HCT116 (cell line): ENCODE results near the gene DIPK1A. TPM values are rescaled to one million over a fixed set of nuclear protein-coding genes. Genes with fewer than 3 reads are reported as not detected.

Experiments used
- ATAC-seq: fragments of 200-7000 bp; cut with Tn5 transposase; 2 replicates; pipeline ENCODE4 v1.9.1; 2020; ENCODE audit warnings: mild to moderate bottlenecking, moderate library complexity
- BruUV-seq: library from RNA; stranded (reverse); fragments of 400-500 nt; replicated peaks from 2 replicates; lab custom pipeline; 2021; lab: Mats Ljungman, UMichigan
- CTCF ChIA-PET: fragments of 300-600 bp; sonication (Branson Sonifier 250); formaldehyde crosslinking; loops from one replicate; lab custom pipeline; 2021; ENCODE audit warnings: antibody characterized with exemption; lab: Charles Lee
- POLR2A ChIA-PET: fragments of 300-600, 350-600 bp; sonication (Branson Sonifier 250); formaldehyde crosslinking; loops from one replicate; lab custom pipeline; 2021; ENCODE audit warnings: antibody characterized with exemption; lab: Charles Lee
- RAD21 ChIA-PET, 2 experiments: fragments of 300-600 bp; sonication (Branson Sonifier 250); formaldehyde crosslinking; loops; one replicate each; lab custom pipeline; 2023; ENCODE audit warnings: low total read pairs in 2 of 2; ENCODE audit not compliant: uncharacterized antibody in 2 of 2, unreplicated experiment in 2 of 2, low non-redundant PET in 1 of 2; lab: Charles Lee
- DNase-seq: peaks from one replicate; pipeline ENCODE4 v3.0.0-alpha.2; 2010; ENCODE audit warnings: low read depth, low spot score
- H2AFZ ChIP-seq: fragments of 200-600 bp; shearing (Covaris generic), sonication (generic); 2 replicates; pipeline ENCODE4 v1.6.1; 2017; ENCODE audit warnings: low read depth, mixed run types, mixed read lengths, antibody characterized with exemption, low read length; ENCODE audit not compliant: poor library complexity, severe bottlenecking
- H3K27ac ChIP-seq: 2 replicates; pipeline ENCODE4 v1.5.1; 2012; ENCODE audit warnings: low read depth, low read length
- H3K27me3 ChIP-seq: fragments of 200-600 bp; sonication (generic); 2 replicates; pipeline ENCODE4 v1.6.1; 2016; ENCODE audit warnings: mixed run types, low read length, mixed read lengths; ENCODE audit not compliant: insufficient read depth
- H3K36me3 ChIP-seq, 2 experiments: fragments of 200-500 bp in 1 of 2; fragments of 200-600 bp in 1 of 2; sonication (Bioruptor generic) in 1 of 2; sonication (generic) in 1 of 2; 2 replicates each; pipeline versions ENCODE4 v1.5.1 to v1.6.1; 2014 to 2016; ENCODE audit warnings: low read length in 2 of 2, inconsistent platforms in 1 of 2, mixed read lengths in 1 of 2, mixed run types in 1 of 2; ENCODE audit not compliant: insufficient read depth in 2 of 2, control insufficient read depth in 1 of 2
- H3K4me1 ChIP-seq, 2 experiments: fragments of 200-600 bp in 1 of 2; sonication (generic) in 1 of 2; 2 replicates each; pipeline versions ENCODE4 v1.5.1 to v1.6.1; 2012 to 2017; ENCODE audit warnings: low read length in 2 of 2, inconsistent platforms in 1 of 2, mild to moderate bottlenecking in 1 of 2, mixed read lengths in 1 of 2, mixed run types in 1 of 2, moderate library complexity in 1 of 2; ENCODE audit not compliant: insufficient read depth in 2 of 2, control insufficient read depth in 1 of 2
- H3K4me2 ChIP-seq: fragments of 200-600 bp; sonication (generic); 2 replicates; pipeline ENCODE4 v1.6.1; 2017; ENCODE audit warnings: mixed run types, low read length, mixed read lengths
- H3K4me3 ChIP-seq, 2 experiments: fragments of 200-600 bp in 1 of 2; sonication (generic) in 1 of 2; replicated peaks in 1 of 2; 2 replicates each; pipeline ENCODE4 v1.5.1; 2011 to 2016; ENCODE audit warnings: low read length in 2 of 2, control low read depth in 1 of 2, low read depth in 1 of 2, mild to moderate bottlenecking in 1 of 2, mixed read lengths in 1 of 2, mixed run types in 1 of 2
- H3K79me2 ChIP-seq: fragments of 200-600 bp; sonication (generic); 2 replicates; pipeline ENCODE4 v1.6.1; 2017; ENCODE audit warnings: mild to moderate bottlenecking, mixed run types, low read length, moderate library complexity, mixed read lengths; ENCODE audit not compliant: insufficient read depth
- H3K9ac ChIP-seq: fragments of 200-600 bp; sonication (generic); 2 replicates; pipeline ENCODE4 v1.6.1; 2016; ENCODE audit warnings: low read length, mixed read lengths
- H3K9me2 ChIP-seq: fragments of 200-600 bp; sonication (generic), shearing (Covaris generic); 2 replicates; pipeline ENCODE4 v1.6.1; 2017; ENCODE audit warnings: mixed run types, mild to moderate bottlenecking, moderate library complexity; ENCODE audit not compliant: insufficient read depth
- H3K9me3 ChIP-seq, 2 experiments: fragments of 200-500 bp in 1 of 2; fragments of 200-600 bp in 1 of 2; sonication (Bioruptor generic) in 1 of 2; sonication (generic) in 1 of 2; 2 replicates each; pipeline ENCODE4 v1.6.1; 2014 to 2017; ENCODE audit warnings: low read length in 2 of 2, mixed read lengths in 2 of 2, inconsistent platforms in 1 of 2, low read depth in 1 of 2, mild to moderate bottlenecking in 1 of 2, mixed run types in 1 of 2, moderate library complexity in 1 of 2; ENCODE audit not compliant: control insufficient read depth in 1 of 2, insufficient read depth in 1 of 2
- H4K20me1 ChIP-seq: fragments of 200-600 bp; sonication (generic), shearing (Covaris generic); 2 replicates; pipeline ENCODE4 v1.6.1; 2017; ENCODE audit warnings: mixed run types, mild to moderate bottlenecking, moderate library complexity; ENCODE audit not compliant: insufficient read depth
- CEBPB ChIP-seq: IDR thresholded peaks from 2 replicates; pipeline ENCODE4 v1.6.1; 2012; ENCODE audit warnings: low read depth
- CTCF ChIP-seq, 3 experiments: fragments of 200-600 bp in 1 of 3; sonication (generic) in 1 of 3; IDR thresholded peaks in 2 of 3; conservative IDR thresholded peaks in 1 of 3; 2 replicates each; pipeline ENCODE4 v1.5.1; 2012 to 2017; ENCODE audit warnings: low read depth in 2 of 3, low read length in 2 of 3, antibody characterized with exemption in 1 of 3, borderline replicate concordance in 1 of 3, control low read depth in 1 of 3, mild to moderate bottlenecking in 1 of 3, mixed read lengths in 1 of 3, mixed run types in 1 of 3, moderate library complexity in 1 of 3; ENCODE audit not compliant: insufficient read depth in 1 of 3
- EGR1 ChIP-seq: IDR thresholded peaks from 2 replicates; pipeline ENCODE4 v1.6.1; 2012; ENCODE audit warnings: low read depth
- ELF1 ChIP-seq: IDR thresholded peaks from 2 replicates; pipeline ENCODE4 v1.6.1; 2012; ENCODE audit warnings: low read depth, borderline replicate concordance
- EZH2 ChIP-seq: fragments of 200-600 bp; sonication (generic); IDR thresholded peaks from 2 replicates; pipeline ENCODE4 v1.6.1; 2017; ENCODE audit warnings: antibody characterized with exemption, mixed run types
- EZH2phosphoT487 ChIP-seq: fragments of 200-600 bp; IDR thresholded peaks from 2 replicates; pipeline ENCODE4 v1.6.1; 2018; ENCODE audit warnings: antibody characterized with exemption, borderline replicate concordance
- FOSL1 ChIP-seq: IDR thresholded peaks from 2 replicates; pipeline ENCODE4 v1.6.1; 2012; ENCODE audit warnings: low read depth
- JUND ChIP-seq: IDR thresholded peaks from 2 replicates; pipeline ENCODE4 v1.6.1; 2012
- MAX ChIP-seq: IDR thresholded peaks from 2 replicates; pipeline ENCODE4 v1.6.1; 2012
- POLR2A ChIP-seq: IDR thresholded peaks from 2 replicates; pipeline ENCODE4 v1.7.0; 2011; ENCODE audit warnings: borderline replicate concordance; ENCODE audit not compliant: insufficient read depth, insufficient read length; ENCODE audit errors: extremely low read depth
- POLR2AphosphoS5 ChIP-seq: IDR thresholded peaks from 2 replicates; pipeline ENCODE4 v1.6.1; 2011; ENCODE audit warnings: mild to moderate bottlenecking, low read depth, low read length, moderate library complexity
- REST ChIP-seq: IDR thresholded peaks from 2 replicates; pipeline ENCODE4 v1.6.1; 2012; ENCODE audit warnings: low read depth
- SIN3A ChIP-seq: IDR thresholded peaks from 2 replicates; pipeline ENCODE4 v1.6.1; 2012; ENCODE audit warnings: low read depth
- SP1 ChIP-seq: IDR thresholded peaks from 2 replicates; pipeline ENCODE4 v1.6.1; 2012; ENCODE audit warnings: low read depth
- TCF7L2 ChIP-seq: IDR thresholded peaks from 2 replicates; pipeline ENCODE4 v1.7.0; 2011; ENCODE audit warnings: borderline replicate concordance, inconsistent platforms; ENCODE audit not compliant: insufficient read depth, insufficient read length; ENCODE audit errors: extremely low read depth
- YY1 ChIP-seq: IDR thresholded peaks from 2 replicates; pipeline ENCODE4 v1.6.1; 2011; ENCODE audit warnings: low read length, low read depth, moderate library complexity, mild to moderate bottlenecking; ENCODE audit not compliant: insufficient replicate concordance; ENCODE audit errors: extremely low read depth
- ZBTB33 ChIP-seq: IDR thresholded peaks from 2 replicates; pipeline ENCODE4 v1.6.1; 2011; ENCODE audit warnings: mild to moderate bottlenecking, low read length, moderate library complexity; ENCODE audit not compliant: insufficient replicate concordance; ENCODE audit errors: extremely low read depth
- ZNF274 ChIP-seq: fragments of 200-500 bp; sonication (Bioruptor generic); IDR thresholded peaks from 2 replicates; pipeline ENCODE4 v1.6.1; 2014; ENCODE audit warnings: mild to moderate bottlenecking, low read depth, low read length, inconsistent platforms
- intact Hi-C: fragments of 100-400 bp; cut with micrococcal nuclease; formaldehyde crosslinking; loops from 2 replicates; pipeline ENCODE4 v1.10.0; 2022
- total RNA-seq: library from RNA; stranded (reverse); gene quantifications from one replicate; pipeline ENCODE4 v1.2.1, GENCODE V29; 2021; ENCODE audit not compliant: unreplicated experiment

Gene DIPK1A
- total RNA-seq, 1 experiment from 2014 or later, result 4.3 TPM

- ChIA-PET CTCF (no interaction called here), POLR2A (no interaction called here)
Measured at GRCh38 chr1:93002781-93003180, 41.5 kb upstream of the DIPK1A start.

More at GRCh38 chr1:93002781-93003180, 41.5 kb upstream of the DIPK1A start:
- H3K4me2 ChIP-seq, result no peak overlapping the region
- no peaks in the 10 kb centered on the region for H3K36me3 ChIP-seq
- no peak overlapping the region for H3K9ac ChIP-seq
- H3K27ac ChIP-seq, result no peak overlapping the region
- H4K20me1 ChIP-seq, result no peaks in the 10 kb centered on the region
- 0 out of 2 replicates have a peak, but pooled peaks cover 4% of the 10 kb centered on the region for H3K27me3 ChIP-seq
- BruUV-seq, result no TSS peak
- H3K79me2 ChIP-seq, result no peaks in the 10 kb centered on the region
- no peaks in the 10 kb centered on the region for H3K9me2 ChIP-seq
- TF ChIP-seq EZH2, result no peak
- no peak for TF ChIP-seq POLR2A
- TF ChIP-seq JUND, result no peak
- no peak for TF ChIP-seq FOSL1
- TF ChIP-seq ELF1, result no peak
- no peak for TF ChIP-seq EZH2phosphoT487
- TF ChIP-seq YY1, result no peak
- no peak for TF ChIP-seq SP1
- TF ChIP-seq CTCF (IDR thresholded peaks at IDR 0.05 in 2 of 3, conservative IDR thresholded peaks at IDR 0.05 in 1 of 3; ENCODE audit: borderline replicate concordance in 1 of 3, insufficient read depth in 1 of 3, low read depth in 2 of 3, low read length in 2 of 3), result no peak
- no peak for TF ChIP-seq ZNF274
- no peak for TF ChIP-seq SIN3A
- TF ChIP-seq ZBTB33, result no peak
- no peak for TF ChIP-seq REST
- no peak for TF ChIP-seq EGR1
- TF ChIP-seq POLR2AphosphoS5, result no peak
- TF ChIP-seq CEBPB, result no peak
- no peak for TF ChIP-seq MAX
- TF ChIP-seq TCF7L2, result no peak
- no peaks in the 10 kb centered on the region for H3K9me3 ChIP-seq
- H3K4me3 ChIP-seq, result no peak overlapping the region
- DNase-seq (no peak), ATAC-seq (no peak)
- intact Hi-C loops, result no loop called here
- RAD21 ChIA-PET, result no interaction called here
- peaks cover 4 to 11% of the 10 kb centered on the region in 2 experiments; a peak in 3 of 4 replicates for H3K4me1 ChIP-seq
- no peak overlapping the region for H2AFZ ChIP-seq
